IMR-90 (cell line): ENCODE data around the gene PACSIN3. TPM values are rescaled to one million over a fixed set of nuclear protein-coding genes. Genes with fewer than 3 reads are reported as not detected.

Experiments used
- ATAC-seq: fragments of 200-7000 bp; cut with Tn5 transposase; 2 replicates; pipeline ENCODE4 v1.9.1; 2020; ENCODE audit warnings: low read depth, mild to moderate bottlenecking, moderate library complexity
- BruUV-seq: library from RNA; stranded (reverse); fragments of 400-500 nt; replicated peaks from 2 replicates; lab custom pipeline; 2021; lab: Mats Ljungman, UMichigan
- CTCF ChIA-PET: fragments of 300-600 bp; formaldehyde crosslinking; extraction: SDS; loops from one replicate; lab custom pipeline; 2021; ENCODE audit warnings: antibody characterized with exemption; lab: Yijun Ruan, JAX
- POLR2A ChIA-PET: fragments of 300-600 bp; sonication (Branson Sonifier 250); formaldehyde crosslinking; loops from one replicate; lab custom pipeline; 2022; ENCODE audit warnings: antibody characterized with exemption; ENCODE audit not compliant: unreplicated experiment; lab: Charles Lee
- DNase-seq: peaks from one replicate; pipeline ENCODE4 v3.0.0; 2013
- H2AFZ ChIP-seq: replicated peaks from 2 replicates; pipeline ENCODE3; 2013; ENCODE audit warnings: low read length, mild to moderate bottlenecking; ENCODE audit not compliant: poor library complexity
- H2AK5ac ChIP-seq: 2 replicates; pipeline ENCODE4 v1.6.1; 2013; ENCODE audit warnings: low read depth, low read length, inconsistent platforms
- H2AK9ac ChIP-seq: replicated peaks from 2 replicates; pipeline ENCODE3; 2013; ENCODE audit warnings: mild to moderate bottlenecking, low read depth, low read length, moderate library complexity; ENCODE audit not compliant: poor library complexity
- H2BK120ac ChIP-seq: 2 replicates; pipeline ENCODE4 v1.6.1; 2013; ENCODE audit warnings: low read depth, low read length, inconsistent platforms
- H2BK15ac ChIP-seq: 3 replicates; pipeline ENCODE4 v1.6.1; 2013; ENCODE audit warnings: low read depth, low read length, inconsistent platforms
- H2BK20ac ChIP-seq: 2 replicates; pipeline ENCODE4 v1.6.1; 2013; ENCODE audit warnings: low read depth, mild to moderate bottlenecking, inconsistent platforms, low read length, moderate library complexity
- H2BK5ac ChIP-seq: 2 replicates; pipeline ENCODE4 v1.6.1; 2013; ENCODE audit warnings: mild to moderate bottlenecking, low read depth, low read length, inconsistent platforms; ENCODE audit not compliant: poor library complexity, severe bottlenecking
- H3K14ac ChIP-seq: replicated peaks from 2 replicates; pipeline ENCODE4 v1.6.1; 2013; ENCODE audit warnings: low read depth, low read length, inconsistent platforms
- H3K18ac ChIP-seq: 2 replicates; pipeline ENCODE4 v1.6.1; 2013; ENCODE audit warnings: low read depth, low read length, control low read depth
- H3K23ac ChIP-seq: 2 replicates; pipeline ENCODE4 v1.6.1; 2013; ENCODE audit warnings: low read depth, low read length, inconsistent platforms
- H3K27ac ChIP-seq: 2 replicates; pipeline ENCODE4 v1.5.1; 2013; ENCODE audit warnings: mild to moderate bottlenecking, control low read depth, low read length; ENCODE audit not compliant: insufficient read depth
- H3K27me3 ChIP-seq: 2 replicates; pipeline ENCODE4 v1.6.1; 2013; ENCODE audit warnings: low read length; ENCODE audit not compliant: control insufficient read depth, insufficient read depth
- H3K36me3 ChIP-seq: 2 replicates; pipeline ENCODE4 v1.6.1; 2013; ENCODE audit warnings: low read length, mixed read lengths; ENCODE audit not compliant: control insufficient read depth, insufficient read depth
- H3K4ac ChIP-seq: 2 replicates; pipeline ENCODE4 v1.6.1; 2013; ENCODE audit warnings: low read depth, low read length, inconsistent platforms
- H3K4me1 ChIP-seq: 2 replicates; pipeline ENCODE4 v1.6.1; 2013; ENCODE audit warnings: low read length, mixed read lengths; ENCODE audit not compliant: control insufficient read depth, insufficient read depth
- H3K4me2 ChIP-seq: 2 replicates; pipeline ENCODE4 v1.6.1; 2013; ENCODE audit warnings: low read depth, mild to moderate bottlenecking, control low read depth, low read length, moderate library complexity
- H3K4me3 ChIP-seq: 2 replicates; pipeline ENCODE4 v1.5.1; 2013; ENCODE audit warnings: low read depth, mild to moderate bottlenecking, control low read depth, low read length, moderate library complexity; ENCODE audit not compliant: insufficient read depth
- H3K56ac ChIP-seq: 2 replicates; pipeline ENCODE4 v1.6.1; 2013; ENCODE audit warnings: low read length, inconsistent platforms; ENCODE audit not compliant: insufficient read depth; ENCODE audit errors: extremely low read depth
- H3K79me1 ChIP-seq, 2 experiments: 2 replicates each; pipeline ENCODE4 v1.6.1; 2013; ENCODE audit warnings: low read length in 2 of 2, inconsistent platforms in 1 of 2, low read depth in 1 of 2
- H3K9ac ChIP-seq: 2 replicates; pipeline ENCODE4 v1.6.1; 2013; ENCODE audit warnings: low read depth, low read length, control low read depth
- H3K9me1 ChIP-seq: 2 replicates; pipeline ENCODE4 v1.6.1; 2013; ENCODE audit warnings: low read length, inconsistent platforms; ENCODE audit not compliant: insufficient read depth
- H3K9me3 ChIP-seq: 2 replicates; pipeline ENCODE4 v1.6.1; 2013; ENCODE audit warnings: low read length; ENCODE audit not compliant: control insufficient read depth, insufficient read depth
- H4K20me1 ChIP-seq: 2 replicates; pipeline ENCODE4 v1.6.1; 2013; ENCODE audit warnings: low read length, inconsistent platforms; ENCODE audit not compliant: insufficient read depth
- H4K5ac ChIP-seq: 2 replicates; pipeline ENCODE4 v1.6.1; 2013; ENCODE audit warnings: mild to moderate bottlenecking, low read depth, low read length, control low read depth
- H4K8ac ChIP-seq, 2 experiments: 2 replicates each; pipeline ENCODE4 v1.6.1; 2013; ENCODE audit warnings: low read depth in 2 of 2, low read length in 2 of 2, control low read depth in 1 of 2, inconsistent platforms in 1 of 2
- H4K91ac ChIP-seq: 2 replicates; pipeline ENCODE4 v1.6.1; 2013; ENCODE audit warnings: low read depth, low read length, inconsistent platforms; ENCODE audit not compliant: insufficient read depth
- FOS ChIP-seq: fragments of 150-350 bp; IDR thresholded peaks from 2 replicates; pipeline ENCODE4 v1.6.1; 2016; ENCODE audit warnings: low read depth, low read length
- MAZ ChIP-seq: IDR thresholded peaks from 2 replicates; pipeline ENCODE4 v1.6.1; 2012; ENCODE audit warnings: low read depth, mild to moderate bottlenecking, low read length, improper control_type of control experiment, moderate library complexity, borderline replicate concordance
- MXI1 ChIP-seq: IDR thresholded peaks from 2 replicates; pipeline ENCODE4 v1.6.1; 2012; ENCODE audit warnings: low read depth, mild to moderate bottlenecking, low read length, moderate library complexity, borderline replicate concordance
- RFX5 ChIP-seq: IDR thresholded peaks from 2 replicates; pipeline ENCODE4 v1.8.0; 2012; ENCODE audit warnings: low read depth, mild to moderate bottlenecking, low read length, moderate library complexity
- WGBS, 2 experiments: methylation state at CpG; one replicate each; pipeline versions ENCODE4 v1.1.5 to v1.1.7; 2013; ENCODE audit warnings: missing lambda C conversion rate in 2 of 2; ENCODE audit not compliant: insufficient read length in 1 of 2; ENCODE audit errors: extremely low coverage in 2 of 2; 5-methylcytosine and 5-hydroxymethylcytosine counted together
- dilution Hi-C: fragments of 300-500 bp; cut with HindIII; formaldehyde crosslinking; loops from one replicate; pipeline ENCODE4 v1.14.3; 2018; ENCODE audit warnings: low sequenced_read_pairs; ENCODE audit not compliant: unreplicated experiment
- in situ Hi-C: fragments of 300-500 bp; cut with MboI; formaldehyde crosslinking; loops from 3 replicates; pipeline ENCODE4 v1.14.3; 2019; ENCODE audit warnings: low sequenced_read_pairs, inconsistent platforms, mixed read lengths
- intact Hi-C: fragments of 100-400 bp; cut with micrococcal nuclease; formaldehyde crosslinking; loops from 2 replicates; pipeline ENCODE4 v1.10.0; 2022
- polyA plus RNA-seq, 3 experiments: library from polyadenylated mRNA; depleted of rRNA; stranded (reverse); fragments of >200 nt; gene quantifications; 2 replicates each; pipeline ENCODE4 v1.2.3, GENCODE V29; 2012; ENCODE audit warnings: low replicate concordance in 1 of 3
- total RNA-seq: library from RNA; depleted of rRNA; stranded (reverse); fragments of >200 nt; gene quantifications from 2 replicates; pipeline ENCODE4 v1.2.3, GENCODE V29; 2012

PACSIN3 gene
- total and polyA plus RNA-seq, 2 of the 4 experiments (the other 2 are of a cell fraction) = 19.2 to 21.1 TPM

DNA sequence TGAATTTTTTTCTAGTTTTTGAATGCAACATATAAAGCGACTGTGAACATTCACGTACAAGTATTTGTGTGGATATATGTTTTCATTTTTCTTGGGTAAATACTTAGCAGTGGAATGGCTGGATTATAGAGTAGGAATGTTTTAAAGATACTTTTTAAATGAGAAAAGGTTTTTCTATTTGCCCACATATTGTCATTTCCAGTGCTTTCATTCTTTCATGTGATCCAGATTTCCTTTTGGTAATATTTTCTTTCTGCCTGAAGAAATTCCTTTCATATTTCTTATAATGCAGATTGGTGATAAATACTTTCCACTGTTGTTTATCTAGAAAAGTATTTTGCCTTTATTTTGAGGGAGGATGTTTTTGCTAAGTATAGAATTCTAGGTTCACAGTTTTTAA is 36.5 kb upstream of the PACSIN3 start:
- H4K20me1 ChIP-seq = peaks cover 16% of the 10 kb centered on the region; the same call in 1 of the 2 replicates
- no peaks in the 10 kb centered on the region for H3K27me3 ChIP-seq
- POLR2A ChIA-PET = no interaction called here
- no peak overlapping the region for H2AFZ ChIP-seq
- no peak overlapping the region for H3K27ac ChIP-seq
- H3K4me3 ChIP-seq = no peak overlapping the region
- H3K4me1 ChIP-seq = peaks cover 9% of the 10 kb centered on the region
- H3K9me1 ChIP-seq = peaks cover 15% of the 10 kb centered on the region
- no peak overlapping the region for H2BK20ac ChIP-seq
- H2AK9ac ChIP-seq = no peak overlapping the region
- CTCF ChIA-PET = no interaction called here
- no peak overlapping the region for H3K9ac ChIP-seq
- no TSS peak for BruUV-seq
- intact Hi-C loops = no loop called here
- H3K14ac ChIP-seq = no peak overlapping the region
- no peaks in the 10 kb centered on the region for H3K9me3 ChIP-seq
- H3K79me1 ChIP-seq = peaks cover 11 to 36% of the 10 kb centered on the region in 2 experiments
- H3K23ac ChIP-seq = peak overlapping the region; percentile 58; the same call in 1 of the 2 replicates
- ATAC-seq (no peak; the same call in 1 of the 2 replicates), DNase-seq (no peak)
- TF ChIP-seq RFX5 = no peak
- TF ChIP-seq MXI1 = no peak
- TF ChIP-seq MAZ = no peak
- TF ChIP-seq FOS = no peak
- H3K4ac ChIP-seq = no peak overlapping the region
- H2BK5ac ChIP-seq = no peak overlapping the region
- no peak overlapping the region for H2BK15ac ChIP-seq
- H4K8ac ChIP-seq = no peak overlapping the region
- H4K91ac ChIP-seq = no peak overlapping the region
- no CpG with 5 or more reads among the region's 2 CpGs for WGBS, 2 experiments
- dilution Hi-C loops = no loop called here
- H2BK120ac ChIP-seq = no peak overlapping the region
- H3K56ac ChIP-seq = no peak overlapping the region
- in situ Hi-C loops = no loop called here
- no peak overlapping the region for H3K18ac ChIP-seq
- H3K4me2 ChIP-seq = no peak overlapping the region
- H2AK5ac ChIP-seq = no peak overlapping the region
- H3K36me3 ChIP-seq = peaks cover 29% of the 10 kb centered on the region
- no peak overlapping the region for H4K5ac ChIP-seq
